NCI-H1417 (cell line): ENCODE data around the gene TTLL9.
"Not testable (repeated sequence)": the region's sequence is repeated elsewhere in the genome, so short reads cannot be mapped to it uniquely, and the experiment has no call there.

Experiments
- DNase-seq, 3 experiments: peaks; one replicate each; lab custom pipeline; 2025; lab: John Stamatoyannopoulos, UW

TTLL9 gene, protein sequence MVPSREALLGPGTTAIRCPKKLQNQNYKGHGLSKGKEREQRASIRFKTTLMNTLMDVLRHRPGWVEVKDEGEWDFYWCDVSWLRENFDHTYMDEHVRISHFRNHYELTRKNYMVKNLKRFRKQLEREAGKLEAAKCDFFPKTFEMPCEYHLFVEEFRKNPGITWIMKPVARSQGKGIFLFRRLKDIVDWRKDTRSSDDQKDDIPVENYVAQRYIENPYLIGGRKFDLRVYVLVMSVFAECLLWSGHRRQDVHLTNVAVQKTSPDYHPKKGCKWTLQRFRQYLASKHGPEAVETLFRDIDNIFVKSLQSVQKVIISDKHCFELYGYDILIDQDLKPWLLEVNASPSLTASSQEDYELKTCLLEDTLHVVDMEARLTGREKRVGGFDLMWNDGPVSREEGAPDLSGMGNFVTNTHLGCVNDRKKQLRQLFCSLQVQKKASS

DNA sequence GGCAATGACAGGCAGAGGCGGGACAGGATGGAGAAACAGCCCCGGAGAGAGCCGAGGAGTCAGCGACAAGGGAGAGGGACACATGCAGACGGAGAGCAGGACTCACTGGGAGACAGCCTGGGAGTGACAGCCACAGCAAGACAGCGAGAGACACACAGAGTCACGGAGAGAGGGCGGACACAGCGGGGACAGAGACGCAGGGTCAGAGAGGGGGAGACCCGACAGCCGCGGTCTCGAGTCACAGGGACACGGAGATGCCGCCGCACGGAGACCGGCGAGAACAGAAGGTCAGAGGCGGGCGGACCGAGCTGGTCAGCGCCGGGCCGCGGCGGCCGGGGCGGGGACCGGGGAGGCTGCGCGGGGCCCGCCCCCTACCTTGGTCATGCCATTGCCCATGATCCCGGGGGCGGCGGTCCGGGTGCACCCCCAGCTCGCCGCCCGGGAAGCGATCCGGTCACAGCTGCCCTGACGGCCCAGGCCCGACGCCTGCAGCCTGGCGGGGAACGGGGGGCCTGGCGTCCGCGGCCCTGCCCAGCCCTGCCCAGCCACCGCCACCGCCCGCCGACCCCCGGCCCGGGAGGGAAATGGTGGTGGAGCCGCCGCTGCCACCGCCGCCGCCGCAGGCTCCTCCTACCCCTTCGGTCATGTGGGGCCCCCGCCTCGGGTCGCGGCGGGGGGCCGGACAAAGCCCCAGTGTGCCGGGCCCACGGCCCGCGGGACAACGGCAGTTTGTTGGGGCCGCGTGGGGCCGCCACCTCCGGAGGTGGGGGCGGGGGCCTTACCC, at the start of gene TTLL9, which contains the start of gene DUSP15:
Gene TTLL9, plus strand, starts transcription at position 693 of the 784 bp plus-strand sequence. CDS start 493 bp downstream, outside the sequence.
Gene DUSP15, minus strand, starts transcription at position 586 of the 784 bp plus-strand sequence. Its CDS starts 190 bp downstream, at position 396.
- DNase-seq, result peak in 2 of 3 experiments; percentile 64 to 75

DNA sequence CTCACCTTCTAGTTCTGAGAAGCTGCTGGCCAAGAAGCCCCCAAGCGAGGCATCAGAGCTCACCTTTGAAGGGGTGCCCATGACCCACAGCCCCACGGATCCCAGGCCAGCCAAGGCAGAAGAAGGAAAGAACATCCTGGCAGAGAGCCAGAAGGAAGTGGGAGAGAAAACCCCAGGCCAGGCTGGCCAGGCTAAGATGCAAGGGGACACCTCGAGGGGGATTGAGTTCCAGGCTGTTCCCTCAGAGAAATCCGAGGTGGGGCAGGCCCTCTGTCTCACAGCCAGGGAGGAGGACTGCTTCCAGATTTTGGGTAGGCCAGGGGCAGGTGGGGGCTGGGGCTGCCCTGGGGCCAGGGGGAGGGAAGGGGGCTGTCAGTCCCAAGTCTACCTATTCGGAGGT, 49.0 kb upstream of the TTLL9 start:
- no peak for DNase-seq

DNA sequence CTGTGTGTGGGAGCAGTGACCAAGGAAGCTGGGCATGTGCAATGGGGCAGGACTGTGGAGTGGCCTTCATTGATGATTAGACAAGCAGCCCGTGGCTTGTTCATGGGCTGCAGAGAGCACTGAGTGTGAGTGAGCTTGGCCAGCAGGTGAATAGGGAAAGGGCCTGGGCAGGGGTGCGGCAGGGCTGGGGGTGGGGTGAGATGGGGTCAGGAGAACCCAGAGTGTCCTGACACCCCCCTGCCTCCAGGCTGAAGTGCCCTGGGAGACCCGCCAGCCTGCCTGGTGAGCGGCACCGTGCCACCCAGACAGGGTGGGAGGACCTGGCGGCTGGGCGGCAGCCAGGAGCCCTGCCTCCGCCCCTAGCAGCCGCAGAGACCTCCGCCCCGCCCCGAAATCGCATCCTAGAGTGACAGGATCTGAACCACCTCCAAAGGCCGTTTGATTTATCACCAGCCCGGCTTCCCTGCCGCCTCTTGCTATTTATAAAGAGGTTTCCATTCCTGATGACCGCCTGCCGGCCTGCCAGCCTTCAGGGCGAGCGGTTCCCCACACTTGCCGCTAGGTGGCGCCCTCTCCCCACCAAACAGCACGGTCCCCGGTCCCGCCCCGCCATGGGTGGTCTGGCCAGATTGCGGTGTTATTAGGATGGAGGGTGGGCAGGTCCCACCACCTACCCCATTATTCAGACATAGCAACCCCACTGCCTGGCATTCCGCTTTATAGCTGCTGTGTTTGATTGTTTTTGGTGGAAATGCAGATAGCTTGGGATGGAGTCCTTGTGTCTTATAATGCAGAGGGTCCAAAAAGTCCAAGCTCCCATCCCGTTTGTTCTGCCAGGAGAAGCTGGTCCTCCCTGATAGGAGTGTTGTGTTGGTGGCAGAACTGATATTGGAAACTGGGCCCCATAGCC, 47.8 kb upstream of the TTLL9 start:
- peak; percentile 75 to 96 (median 86) for DNase-seq

DNA sequence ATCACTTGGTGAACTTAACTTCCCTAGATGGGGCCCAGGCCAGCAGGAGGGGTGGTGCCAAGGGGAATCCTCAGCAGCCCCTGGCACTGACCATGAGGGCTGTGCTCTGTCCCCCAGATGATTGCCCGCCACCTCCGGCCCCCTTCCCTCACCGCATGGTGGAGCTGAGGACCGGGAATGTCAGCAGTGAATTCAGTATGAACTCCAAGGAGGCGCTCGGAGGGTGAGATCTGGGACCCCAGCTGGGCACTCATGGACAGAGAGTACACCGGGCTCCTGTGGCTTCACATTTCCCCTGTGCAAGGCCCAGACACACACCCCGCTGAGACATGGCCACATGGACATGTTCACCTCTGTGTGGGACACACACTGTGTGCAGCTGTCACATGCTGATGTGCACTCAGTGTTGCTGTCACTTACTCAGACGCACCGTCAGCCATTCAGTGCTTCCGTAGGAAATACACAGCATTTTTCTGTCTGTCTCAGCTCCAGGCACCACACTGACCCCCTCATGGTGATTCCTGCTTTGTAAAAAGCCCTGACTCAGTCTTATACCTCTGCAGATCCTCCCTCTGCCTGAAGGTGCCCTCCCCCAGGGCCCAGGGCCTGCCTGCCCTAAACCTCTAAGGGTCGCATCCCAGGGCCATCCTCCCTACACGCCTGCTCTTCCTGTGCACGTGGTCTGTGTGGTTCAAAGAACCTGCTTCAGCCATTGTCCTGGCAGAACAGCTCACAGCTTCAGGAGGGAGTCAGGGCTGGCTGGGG, 46.9 kb upstream of the TTLL9 start:
- DNase-seq, result no peak

DNA sequence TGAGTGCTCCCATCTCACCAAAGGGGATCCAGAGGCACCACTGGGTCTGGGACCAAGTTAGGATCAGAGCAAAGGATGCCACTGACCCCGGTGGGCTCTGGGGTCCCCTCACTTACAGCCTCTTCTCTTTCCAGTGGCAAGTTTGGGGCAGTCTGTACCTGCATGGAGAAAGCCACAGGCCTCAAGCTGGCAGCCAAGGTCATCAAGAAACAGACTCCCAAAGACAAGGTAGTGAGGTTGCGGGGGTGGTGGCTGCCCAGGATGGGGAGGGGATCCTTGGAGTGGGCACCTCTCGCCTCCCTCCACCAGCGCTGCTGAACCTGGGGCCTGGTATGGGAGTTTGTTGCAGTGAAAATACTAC, 46.3 kb upstream of the TTLL9 start:
- no peak for DNase-seq

DNA sequence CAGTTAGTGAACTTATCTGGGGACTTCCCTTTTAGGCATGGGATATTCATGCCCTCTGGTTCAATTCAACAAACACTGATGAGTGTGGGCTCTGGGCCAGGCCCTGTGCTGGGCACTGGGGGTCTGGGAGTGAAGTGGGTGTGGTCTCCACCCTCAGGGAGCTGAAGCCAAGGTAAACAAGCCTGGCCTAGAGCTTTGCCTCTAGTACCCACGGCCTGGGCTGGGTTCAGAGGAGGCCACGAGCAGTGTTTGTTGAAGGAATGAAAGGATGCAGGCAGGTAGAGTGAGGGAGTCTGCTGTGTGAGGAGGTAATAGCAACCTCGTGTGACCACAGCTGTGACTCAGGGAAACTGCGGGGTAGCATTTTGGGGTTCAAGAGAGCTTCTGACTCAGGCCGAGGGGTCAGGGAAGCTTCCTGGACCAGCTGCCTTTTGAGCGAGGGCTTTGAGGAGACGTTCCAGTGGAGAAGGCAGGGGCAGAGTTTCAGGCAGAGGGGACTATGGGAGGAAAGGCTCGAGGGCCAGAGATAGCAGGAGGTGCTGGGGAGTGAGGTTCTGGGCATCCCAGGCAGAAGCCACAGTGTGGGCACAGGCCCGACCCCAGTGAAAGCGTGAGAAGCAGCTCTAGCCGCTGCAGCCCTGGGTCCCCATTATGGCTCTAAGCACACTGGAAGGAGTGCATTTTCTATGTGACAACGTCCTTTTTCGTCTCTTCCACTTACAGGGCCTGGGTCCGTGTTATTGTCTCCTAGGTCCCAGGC, 45.7 kb upstream of the TTLL9 start:
- no peak for DNase-seq

DNA sequence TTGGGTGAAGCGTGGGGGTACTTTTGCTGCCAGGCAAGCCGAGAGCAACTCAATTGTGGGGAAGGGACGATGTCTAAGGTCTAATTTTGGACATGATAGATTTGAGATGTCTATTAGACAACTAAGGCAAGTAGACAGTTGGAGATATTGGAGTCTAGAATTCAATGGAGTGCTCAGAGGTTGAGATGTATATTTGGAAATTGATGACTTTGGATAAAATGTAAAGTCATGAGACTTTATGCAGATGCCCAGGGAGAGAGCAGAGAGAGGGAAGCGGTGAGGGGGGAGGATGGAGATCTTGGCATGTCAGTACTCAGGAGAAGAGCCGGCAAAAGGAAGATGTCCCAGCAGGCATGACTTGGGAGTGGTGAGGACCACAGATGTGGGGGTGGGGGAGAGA, 44.4 kb upstream of the TTLL9 start:
- no peak for DNase-seq

DNA sequence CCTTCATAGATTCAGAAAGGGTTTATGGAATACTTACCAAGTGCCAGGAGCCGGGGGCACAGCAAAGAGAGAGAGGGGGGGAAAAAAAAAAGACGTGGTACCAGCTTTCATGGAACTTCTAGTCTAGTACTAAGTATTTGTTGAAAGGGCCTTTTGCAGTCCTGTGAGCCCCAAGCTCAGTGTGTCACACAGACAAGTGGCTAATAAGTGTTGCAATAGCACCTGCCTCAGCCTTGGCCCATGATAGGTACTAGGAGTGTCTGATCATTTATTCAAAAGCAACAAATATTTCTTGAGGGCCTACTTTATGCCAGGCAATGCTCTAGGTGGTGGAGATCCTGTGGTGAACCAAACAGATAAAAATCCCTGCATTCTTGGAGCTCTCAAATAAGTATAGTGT, 43.4 kb upstream of the TTLL9 start:
- DNase-seq, result no peak

DNA sequence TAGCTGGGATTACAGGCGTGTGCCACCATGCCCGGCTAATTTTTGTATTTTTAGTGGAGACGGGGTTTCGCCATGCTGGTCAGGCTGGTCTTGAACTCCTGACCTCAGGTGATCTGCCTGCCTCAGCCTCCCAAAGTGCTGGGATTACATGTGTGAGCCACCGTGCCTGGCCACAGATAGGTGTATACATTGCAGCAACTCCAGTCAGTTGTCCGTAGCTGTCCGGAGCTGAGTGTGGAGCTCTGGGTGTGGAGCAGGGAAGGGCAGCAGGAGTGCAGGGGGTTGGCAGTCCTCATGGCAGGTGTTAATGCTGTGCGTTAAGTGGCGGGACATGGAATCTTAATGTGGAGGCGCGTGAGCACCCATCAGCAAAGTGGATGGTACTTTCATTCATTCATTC, 42.4 kb upstream of the TTLL9 start:
- DNase-seq, result not testable (repeated sequence)

DNA sequence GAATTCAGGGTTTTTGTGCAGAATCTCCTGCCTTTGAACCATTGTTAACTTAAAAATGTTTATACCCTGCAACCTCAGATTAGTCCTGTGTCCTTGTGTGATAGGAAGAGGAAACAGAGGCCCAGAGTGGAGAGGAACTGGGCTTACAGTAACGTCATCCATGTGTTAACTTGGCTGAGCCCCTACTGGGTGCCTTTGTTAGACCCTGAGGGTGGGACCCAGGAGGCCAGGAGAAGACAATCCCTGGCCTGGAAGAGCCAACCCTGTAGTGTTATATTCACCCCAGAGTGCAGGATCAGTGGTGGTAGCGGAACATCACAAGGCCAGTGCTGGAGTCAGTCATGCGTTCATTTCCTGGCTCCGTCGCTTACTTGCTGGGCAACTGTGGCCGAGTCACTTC, 40.7 kb upstream of the TTLL9 start:
- DNase-seq, result no peak

DNA sequence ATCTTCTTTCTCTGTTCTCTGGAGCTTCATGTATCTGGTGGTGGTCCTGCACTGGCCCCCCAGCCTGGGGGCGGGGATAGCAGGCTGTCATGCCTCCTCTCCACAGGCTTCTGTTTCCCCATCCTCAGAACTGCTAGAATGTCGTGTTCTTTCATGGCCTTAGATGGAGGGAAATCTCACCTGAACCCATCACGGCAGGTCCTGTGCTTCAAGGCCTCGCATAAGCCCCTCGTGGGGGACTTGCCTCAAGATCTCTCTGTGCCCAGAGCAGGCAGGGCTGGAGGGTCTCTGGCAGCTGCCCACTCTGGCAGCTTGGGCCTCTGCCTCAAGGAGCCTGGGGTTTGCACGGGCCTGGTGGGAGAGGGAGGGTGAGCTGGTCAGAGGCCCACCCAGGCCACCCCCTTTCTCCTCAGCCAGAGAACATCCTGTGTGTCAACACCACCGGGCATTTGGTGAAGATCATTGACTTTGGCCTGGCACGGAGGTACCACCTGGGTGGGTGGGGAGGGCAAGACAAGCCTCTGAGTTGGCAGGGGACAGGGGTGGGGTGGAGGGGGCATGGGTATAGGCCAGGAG, 39.9 kb upstream of the TTLL9 start:
- DNase-seq, result no peak

DNA sequence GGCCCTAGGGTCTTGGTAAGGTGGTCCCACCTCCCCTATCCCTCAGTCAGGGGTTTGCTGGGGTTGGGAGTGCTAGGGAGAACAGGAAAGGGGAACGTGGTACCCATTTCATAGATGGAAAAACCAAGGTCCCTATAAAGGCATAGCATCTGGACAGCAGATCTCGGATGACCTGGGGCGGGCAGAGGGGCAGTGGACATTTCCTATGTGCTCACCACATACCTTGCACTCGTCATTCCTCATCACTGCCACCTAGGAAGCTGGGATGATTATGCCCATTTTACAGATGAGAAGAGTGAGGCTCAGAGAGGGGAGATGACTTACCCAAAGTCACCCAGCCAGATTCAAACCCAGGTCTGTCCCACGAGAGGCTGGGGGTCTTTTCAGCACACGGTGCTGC, 39.2 kb upstream of the TTLL9 start:
- DNase-seq, result no peak

DNA sequence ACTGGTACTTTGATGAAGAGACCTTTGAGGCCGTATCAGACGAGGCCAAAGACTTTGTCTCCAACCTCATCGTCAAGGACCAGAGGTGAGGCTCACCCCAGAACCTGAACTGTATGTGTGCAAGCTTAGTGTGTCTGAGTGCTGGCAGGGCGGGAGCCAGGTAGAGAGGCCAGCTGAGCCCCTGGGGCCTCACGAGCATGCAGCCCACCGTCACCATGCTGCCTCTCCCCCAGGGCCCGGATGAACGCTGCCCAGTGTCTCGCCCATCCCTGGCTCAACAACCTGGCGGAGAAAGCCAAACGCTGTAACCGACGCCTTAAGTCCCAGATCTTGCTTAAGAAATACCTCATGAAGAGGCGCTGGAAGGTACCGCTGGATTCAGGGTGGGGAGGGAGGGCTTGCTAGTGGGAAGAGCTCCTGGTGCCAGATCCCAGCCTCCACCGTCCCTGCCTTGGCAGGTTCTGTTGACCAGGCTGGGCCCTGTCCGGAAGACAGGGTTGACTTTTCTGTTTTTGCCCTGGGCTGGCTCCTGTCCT, 38.6 kb upstream of the TTLL9 start:
- no peak for DNase-seq

DNA sequence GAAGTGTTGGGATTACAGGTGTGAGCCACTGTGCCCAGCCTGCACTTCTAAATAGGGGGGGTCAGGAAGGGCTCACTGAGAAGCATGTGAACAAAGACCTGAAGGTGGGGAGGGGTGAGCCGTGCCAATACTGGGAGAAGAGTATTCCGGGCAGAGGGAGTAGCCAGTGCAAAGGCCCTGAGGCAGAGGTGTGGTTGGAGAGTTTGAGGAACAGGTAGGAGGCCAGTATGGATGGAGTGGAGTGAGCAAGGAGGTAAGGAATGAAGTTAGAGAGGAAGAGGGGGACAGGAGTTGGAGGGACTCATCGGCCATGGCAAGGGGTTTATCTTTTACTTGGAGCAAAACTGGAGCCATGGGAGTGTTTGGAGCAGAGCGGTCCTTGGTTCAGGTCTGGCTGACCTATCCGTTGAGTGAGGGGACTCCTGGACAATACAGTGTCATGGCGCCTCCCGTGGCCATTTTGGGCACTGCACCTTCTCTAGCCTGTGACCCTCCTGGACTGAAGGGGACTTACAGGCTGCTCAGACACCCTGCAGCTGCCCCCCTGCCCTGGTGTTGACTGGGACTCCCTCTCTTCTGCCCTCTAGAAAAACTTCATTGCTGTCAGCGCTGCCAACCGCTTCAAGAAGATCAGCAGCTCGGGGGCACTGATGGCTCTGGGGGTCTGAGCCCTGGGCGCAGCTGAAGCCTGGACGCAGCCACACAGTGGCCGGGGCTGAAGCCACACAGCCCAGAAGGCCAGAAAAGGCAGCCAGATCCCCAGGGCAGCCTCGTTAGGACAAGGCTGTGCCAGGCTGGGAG, 37.1 kb upstream of the TTLL9 start:
- peak in 2 of 3 experiments; percentile 37 to 49 for DNase-seq

DNA sequence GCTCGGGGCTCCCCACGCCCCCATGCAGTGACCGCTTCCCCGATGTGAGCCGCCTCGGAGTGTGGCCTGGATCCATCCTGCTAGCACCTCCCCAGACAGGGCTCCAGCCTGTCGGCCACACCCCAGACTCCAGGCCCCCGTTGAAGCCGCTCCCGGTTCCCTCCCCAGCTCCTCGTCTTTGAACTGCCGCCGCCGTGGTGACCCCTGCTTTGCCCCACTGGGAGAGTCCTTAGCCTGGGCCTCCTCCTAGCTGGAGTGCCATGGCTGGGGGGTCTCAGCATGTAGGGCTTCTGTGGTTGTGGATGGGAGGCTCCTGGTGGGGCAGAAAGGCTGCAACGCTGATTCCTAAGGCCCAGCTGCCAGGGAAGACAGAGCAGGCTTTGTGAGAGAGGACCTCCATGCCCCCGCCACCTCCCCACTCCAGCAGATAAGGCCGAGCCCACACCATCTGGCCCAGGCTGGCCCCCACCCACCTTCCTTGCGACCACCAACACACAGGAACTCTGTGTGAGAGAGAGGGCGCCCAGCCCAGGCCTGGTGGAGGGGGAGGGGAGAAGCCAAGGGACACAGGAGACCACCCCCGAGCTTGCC, 36.4 kb upstream of the TTLL9 start:
- no peak for DNase-seq

DNA sequence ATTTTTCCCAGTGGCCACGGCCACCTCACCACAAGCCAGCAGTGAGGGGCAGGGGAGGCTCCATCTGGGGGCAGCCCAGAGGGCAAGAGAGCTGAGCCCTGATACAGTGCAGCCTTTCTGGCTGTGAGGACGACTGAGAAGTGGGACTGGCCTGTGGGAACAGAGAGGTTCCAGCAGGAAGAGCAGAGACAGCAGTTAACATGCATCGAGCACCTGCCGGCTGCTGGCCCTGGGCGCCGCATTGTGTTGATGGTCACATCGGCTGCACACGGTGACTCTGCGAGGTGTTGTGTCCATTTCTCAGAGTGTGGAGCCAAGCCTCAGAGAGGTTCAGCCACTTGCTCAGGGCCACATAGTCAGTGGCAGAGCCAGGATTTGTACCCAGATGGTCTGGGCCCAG, 34.9 kb upstream of the TTLL9 start:
- no peak for DNase-seq

DNA sequence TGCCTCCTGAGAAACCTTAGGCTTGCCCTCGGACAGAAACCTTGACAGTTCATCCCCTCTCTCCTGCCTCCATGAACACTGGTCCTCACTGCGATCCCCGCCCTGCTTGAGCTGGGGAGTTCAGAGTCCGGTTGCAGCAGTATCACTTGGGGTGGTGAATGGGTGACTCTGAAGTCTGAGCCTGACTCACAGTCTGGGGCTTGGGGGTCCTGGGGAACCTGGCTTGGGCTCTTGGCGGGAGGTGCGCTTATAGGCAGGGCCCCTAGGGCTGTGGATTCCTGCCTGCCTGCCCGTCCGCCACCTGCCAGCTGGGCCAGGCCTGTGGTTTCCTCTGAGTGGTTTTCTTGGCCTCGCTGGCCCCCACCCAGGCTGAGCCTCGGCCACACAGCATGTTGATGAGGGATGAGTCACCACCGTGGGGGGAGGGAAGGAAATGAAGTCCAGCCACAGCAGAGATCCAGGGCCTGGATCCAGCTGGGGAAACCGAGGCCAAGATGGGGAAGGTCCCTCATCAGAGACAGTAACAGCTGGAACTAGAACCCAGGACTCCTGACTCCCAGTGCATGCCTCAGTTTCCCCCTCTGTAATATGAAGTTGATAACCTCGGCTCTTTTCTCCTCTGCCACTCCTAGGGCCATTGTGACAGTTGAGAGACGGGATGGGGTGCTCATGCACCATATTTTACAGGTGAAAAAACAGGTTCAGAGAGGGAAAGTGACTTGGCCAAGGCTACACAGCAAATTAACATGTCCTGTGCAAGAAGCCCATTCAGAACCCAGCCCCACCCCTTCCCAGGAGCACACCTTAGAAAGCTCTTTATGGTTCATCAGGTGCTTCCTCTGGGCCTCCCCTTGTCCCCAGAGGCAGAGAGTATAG, 34.2 kb upstream of the TTLL9 start:
- peak in 2 of 3 experiments; percentile 11 to 21 for DNase-seq
